Measurements from ENCODE around the gene AKAP12. TPM values are rescaled to one million over a fixed set of nuclear protein-coding genes. Genes with fewer than 3 reads are reported as not detected.
"Not testable (repeated sequence)": the region's sequence is repeated elsewhere in the genome, so short reads cannot be mapped to it uniquely, and the experiment has no call there.

Gene AKAP12
- total RNA-seq, 1 experiment from 2014 or later = 5.7 TPM

- DNase-seq = no peak
- Histone ChIP-seq H3K9me3 (no peaks in the 10 kb centered on the region), H3K4me3 (no peak overlapping the region), H3K27me3 (no peaks in the 10 kb centered on the region), H3K36me3 (peaks cover 32% of the 10 kb centered on the region)
Measured at GRCh38 chr6:151372164-151372563, 132.4 kb downstream of the AKAP12 start.

GRCh38 chr6:151374036-151374683, 134.4 kb downstream of the AKAP12 start:
- no peaks in the 10 kb centered on the region for H3K27me3 ChIP-seq
- peak; percentile 48 for DNase-seq
- peaks cover 26% of the 10 kb centered on the region for H3K36me3 ChIP-seq
- no peaks in the 10 kb centered on the region for H3K9me3 ChIP-seq
- H3K4me3 ChIP-seq = peak overlapping the region; percentile 6; the same call in 1 of the 2 replicates

- H3K4me3 ChIP-seq = no peak overlapping the region
- no peak for DNase-seq
- peaks cover 23% of the 10 kb centered on the region for H3K36me3 ChIP-seq
- no peaks in the 10 kb centered on the region for H3K27me3 ChIP-seq
- H3K9me3 ChIP-seq = no peaks in the 10 kb centered on the region
Measured at GRCh38 chr6:151375833-151376232, 136.1 kb downstream of the AKAP12 start.

- no peak overlapping the region for H3K4me3 ChIP-seq
- no peaks in the 10 kb centered on the region for H3K9me3 ChIP-seq
- H3K36me3 ChIP-seq = peaks cover 17% of the 10 kb centered on the region
- no peak for DNase-seq
- no peaks in the 10 kb centered on the region for H3K27me3 ChIP-seq
Measured at GRCh38 chr6:151376440-151376839, 136.7 kb downstream of the AKAP12 start.

GRCh38 chr6:151377095-151377494, 137.3 kb downstream of the AKAP12 start:
- no peak for DNase-seq
- H3K27me3 ChIP-seq = no peaks in the 10 kb centered on the region
- peaks cover 11% of the 10 kb centered on the region for H3K36me3 ChIP-seq
- no peak overlapping the region for H3K4me3 ChIP-seq
- H3K9me3 ChIP-seq = no peaks in the 10 kb centered on the region

- Histone ChIP-seq H3K27me3 (no peaks in the 10 kb centered on the region), H3K4me3 (peak overlapping the region; percentile 10), H3K36me3 (peaks cover 2% of the 10 kb centered on the region; the same call in 1 of the 2 replicates), H3K9me3 (no peaks in the 10 kb centered on the region)
- peak; percentile 55 for DNase-seq
Measured at GRCh38 chr6:151379933-151380847, 140.4 kb downstream of the AKAP12 start.

GRCh38 chr6:151380848-151381205, 141.1 kb downstream of the AKAP12 start:
- Histone ChIP-seq H3K36me3 (peaks cover 2% of the 10 kb centered on the region; the same call in 1 of the 2 replicates), H3K4me3 (no peak overlapping the region), H3K27me3 (no peaks in the 10 kb centered on the region), H3K9me3 (no peaks in the 10 kb centered on the region)
- DNase-seq = no peak

GRCh38 chr6:151381722-151382121, 142.0 kb downstream of the AKAP12 start:
- no peak for DNase-seq

GRCh38 chr6:151382631-151383030, 142.9 kb downstream of the AKAP12 start:
- not testable (repeated sequence) for H3K4me3 ChIP-seq, H3K27me3 ChIP-seq, H3K9me3 ChIP-seq, DNase-seq, H3K36me3 ChIP-seq

More at GRCh38 chr6:151381722-151382121, 142.0 kb downstream of the AKAP12 start:
- H3K9me3 ChIP-seq = no peaks in the 10 kb centered on the region
- no peaks in the 10 kb centered on the region for H3K27me3 ChIP-seq
- H3K4me3 ChIP-seq = no peak overlapping the region
- H3K36me3 ChIP-seq = peaks cover 5% of the 10 kb centered on the region; the same call in 1 of the 2 replicates

GRCh38 chr6:151384151-151384550, 144.4 kb downstream of the AKAP12 start:
- H3K4me3 ChIP-seq = no peak overlapping the region
- DNase-seq = no peak
- no peaks in the 10 kb centered on the region for H3K9me3 ChIP-seq
- H3K36me3 ChIP-seq = peaks cover 23% of the 10 kb centered on the region
- no peaks in the 10 kb centered on the region for H3K27me3 ChIP-seq

GRCh38 chr6:151385177-151385576, 145.4 kb downstream of the AKAP12 start:
- Histone ChIP-seq H3K36me3 (peaks cover 23% of the 10 kb centered on the region), H3K9me3 (no peaks in the 10 kb centered on the region), H3K4me3 (no peak overlapping the region), H3K27me3 (no peaks in the 10 kb centered on the region)
- DNase-seq = no peak

GRCh38 chr6:151387175-151387970, 147.6 kb downstream of the AKAP12 start:
- H3K36me3 ChIP-seq = peaks cover 25% of the 10 kb centered on the region
- H3K27me3 ChIP-seq = no peaks in the 10 kb centered on the region
- H3K9me3 ChIP-seq = no peaks in the 10 kb centered on the region
- no peak overlapping the region for H3K4me3 ChIP-seq
- DNase-seq = no peak

GRCh38 chr6:151388236-151388635, 148.5 kb downstream of the AKAP12 start:
- Histone ChIP-seq H3K9me3 (no peaks in the 10 kb centered on the region), H3K4me3 (no peak overlapping the region), H3K27me3 (no peaks in the 10 kb centered on the region), H3K36me3 (peaks cover 33% of the 10 kb centered on the region)
- DNase-seq = no peak

GRCh38 chr6:151388997-151389617, 149.3 kb downstream of the AKAP12 start:
- H3K9me3 ChIP-seq = no peaks in the 10 kb centered on the region
- H3K4me3 ChIP-seq = peak overlapping the region; percentile 86
- H3K27me3 ChIP-seq = no peaks in the 10 kb centered on the region
- H3K36me3 ChIP-seq = peaks cover 39% of the 10 kb centered on the region
- no peak for DNase-seq

- Histone ChIP-seq H3K4me3 (peak overlapping the region; percentile 86), H3K36me3 (peaks cover 38% of the 10 kb centered on the region), H3K9me3 (no peaks in the 10 kb centered on the region), H3K27me3 (no peaks in the 10 kb centered on the region)
- DNase-seq = peak; percentile 59
Measured at GRCh38 chr6:151389618-151390275, 150.0 kb downstream of the AKAP12 start.

GRCh38 chr6:151390276-151390850, 150.6 kb downstream of the AKAP12 start:
- Histone ChIP-seq H3K4me3 (peak overlapping the region; percentile 91), H3K27me3 (no peaks in the 10 kb centered on the region), H3K9me3 (no peaks in the 10 kb centered on the region), H3K36me3 (peaks cover 41% of the 10 kb centered on the region)
- peak; percentile 98 for DNase-seq
